Stimulated activated naive CD8-positive, alpha-beta T cell treated with anti-CD3 and anti-CD28 coated beads, Interleukin-15, Interleukin-2, amounts not matched to agents 100 U/mL and 50 U/mL, for 24 hours (primary cell): ENCODE results near the gene PUS7L.
"Not testable (repeated sequence)": the region's sequence is repeated elsewhere in the genome, so short reads cannot be mapped to it uniquely, and the experiment has no call there.

ENCODE experiments used
- ATAC-seq: fragments of 150-1000 bp; cut with Tn5 transposase; one replicate; pipeline ENCODE4 v1.10.0; 2021
- DNase-seq: peaks from one replicate; pipeline ENCODE4 v3.0.0; 2021

Gene PUS7L

DNA sequence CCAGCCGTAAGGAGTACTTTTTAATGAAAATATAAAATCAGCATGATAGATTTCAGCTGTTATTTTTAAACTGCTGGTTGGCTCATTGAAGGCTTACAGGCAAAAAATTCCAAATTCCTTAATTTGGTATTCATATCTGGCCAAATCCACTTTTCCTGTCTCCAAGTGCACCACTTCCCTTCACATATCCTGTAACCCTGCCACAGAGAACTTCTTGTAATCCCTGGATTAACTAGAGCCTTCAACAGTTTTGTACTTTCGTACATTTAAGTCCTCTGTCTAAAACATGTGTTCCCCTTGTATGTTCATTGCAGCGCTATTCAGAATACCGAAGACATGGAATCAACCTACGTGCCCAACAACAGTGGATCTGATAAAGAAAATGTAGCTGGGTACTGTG, 9.6 kb downstream of the PUS7L start:
- no peak for ATAC-seq
- DNase-seq = no peak

DNA sequence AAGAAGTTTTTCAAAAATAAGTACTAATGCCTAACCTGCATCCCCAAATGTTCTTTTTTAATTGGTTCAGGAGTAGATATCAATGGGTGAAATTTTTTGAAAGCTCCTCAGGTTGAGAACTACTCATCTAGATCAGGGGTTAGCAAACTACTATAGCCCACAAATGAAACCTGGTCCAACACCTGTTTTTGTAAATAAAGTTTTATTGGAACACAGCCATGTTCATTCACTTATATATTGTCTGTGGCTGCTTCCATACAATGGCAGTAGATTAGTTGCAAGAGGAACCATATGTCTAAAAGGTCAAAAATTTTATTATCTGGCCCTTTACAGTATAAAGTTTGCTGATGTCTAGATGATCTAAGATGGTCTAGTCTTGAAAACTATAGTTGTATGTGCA, 13.8 kb downstream of the PUS7L start:
- no peak for ATAC-seq
- DNase-seq = no peak

- no peak for DNase-seq
- ATAC-seq = no peak
Measured at GRCh38 chr12:43742106-43742505, 16.5 kb downstream of the PUS7L start.

- no peak for ATAC-seq
- no peak for DNase-seq
Measured at GRCh38 chr12:43740511-43741100, 18.0 kb downstream of the PUS7L start.

GRCh38 chr12:43737646-43738045, 20.9 kb downstream of the PUS7L start:
- ATAC-seq (no peak), DNase-seq (no peak)

- no peak for DNase-seq
- ATAC-seq = no peak
Measured at GRCh38 chr12:43736927-43737440, 21.6 kb downstream of the PUS7L start.

GRCh38 chr12:43733687-43734086, 24.9 kb downstream of the PUS7L start:
- no peak for ATAC-seq
- no peak for DNase-seq

- peak; percentile 86 for ATAC-seq
- no peak for DNase-seq
Measured at GRCh38 chr12:43730283-43730682, 28.3 kb downstream of the PUS7L start.

- no peak for ATAC-seq
- DNase-seq = no peak
Measured at GRCh38 chr12:43728698-43729097, 29.9 kb downstream of the PUS7L start.

GRCh38 chr12:43728117-43728516, 30.5 kb downstream of the PUS7L start:
- ATAC-seq = no peak
- no peak for DNase-seq

DNA sequence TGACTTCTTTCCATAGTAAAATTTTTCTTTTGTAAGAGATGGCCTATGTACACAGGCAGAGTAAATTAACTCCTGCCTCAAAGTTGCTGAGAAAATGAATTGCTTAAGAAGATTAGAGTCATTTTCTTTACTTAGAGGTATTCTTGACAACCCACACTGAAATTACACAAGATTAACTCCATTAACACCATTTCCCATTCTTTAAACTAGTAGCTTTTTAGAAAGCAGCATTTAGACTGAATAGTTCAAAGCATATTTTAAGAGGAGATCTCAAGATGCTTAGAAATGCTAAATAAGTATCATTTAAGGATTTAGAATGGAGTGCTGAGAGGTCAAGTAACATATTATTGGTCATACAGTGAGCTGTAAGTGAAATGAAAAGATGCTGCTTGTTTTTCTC, 35.5 kb downstream of the PUS7L start:
- no peak for ATAC-seq
- no peak for DNase-seq

- ATAC-seq (no peak), DNase-seq (no peak)
Measured at GRCh38 chr12:43722621-43723020, 36.0 kb downstream of the PUS7L start.

DNA sequence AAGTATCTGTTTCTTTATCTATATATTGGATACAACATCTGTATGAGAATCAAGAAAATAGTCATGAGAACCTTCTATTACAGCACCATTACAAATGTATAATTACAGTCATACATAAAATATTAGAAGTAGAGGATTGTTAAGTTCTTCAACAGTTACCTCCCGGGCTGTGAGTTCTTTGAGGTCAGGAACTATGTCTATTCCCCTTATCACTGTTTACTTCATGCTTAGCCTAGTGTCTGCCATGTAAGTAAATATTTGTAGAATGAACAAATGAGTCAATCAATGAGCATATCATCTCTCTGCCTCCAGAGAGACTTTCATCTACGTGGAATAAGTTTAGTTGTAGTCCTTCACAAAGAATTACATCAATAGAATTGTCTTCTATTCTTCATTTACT, 47.2 kb downstream of the PUS7L start:
- ATAC-seq = no peak

GRCh38 chr12:43703772-43704171, 54.8 kb downstream of the PUS7L start:
- not testable (repeated sequence) for DNase-seq, ATAC-seq

More for the DNA sequence above, 47.2 kb downstream of the PUS7L start:
- DNase-seq = no peak

DNA sequence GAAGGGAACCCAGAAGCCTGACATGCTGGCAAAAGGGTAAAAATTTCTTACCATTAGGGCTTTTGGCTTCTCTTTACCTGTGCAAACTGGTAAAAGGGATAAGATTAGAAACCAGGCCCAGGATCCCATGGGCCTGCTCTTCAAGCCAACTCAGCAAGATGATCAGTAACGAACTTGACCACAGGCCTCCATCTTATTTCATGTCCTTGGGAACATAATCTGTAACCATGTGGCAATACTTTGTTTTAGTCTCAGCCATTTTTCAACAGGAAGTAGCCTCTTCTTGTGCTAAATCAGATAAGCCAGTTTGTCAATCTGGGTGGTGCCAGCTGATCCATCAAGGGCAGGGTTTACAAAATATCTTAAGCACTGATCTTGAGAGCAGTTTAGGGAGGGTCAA, 57.4 kb downstream of the PUS7L start:
- DNase-seq, ATAC-seq: not testable (repeated sequence)

DNA sequence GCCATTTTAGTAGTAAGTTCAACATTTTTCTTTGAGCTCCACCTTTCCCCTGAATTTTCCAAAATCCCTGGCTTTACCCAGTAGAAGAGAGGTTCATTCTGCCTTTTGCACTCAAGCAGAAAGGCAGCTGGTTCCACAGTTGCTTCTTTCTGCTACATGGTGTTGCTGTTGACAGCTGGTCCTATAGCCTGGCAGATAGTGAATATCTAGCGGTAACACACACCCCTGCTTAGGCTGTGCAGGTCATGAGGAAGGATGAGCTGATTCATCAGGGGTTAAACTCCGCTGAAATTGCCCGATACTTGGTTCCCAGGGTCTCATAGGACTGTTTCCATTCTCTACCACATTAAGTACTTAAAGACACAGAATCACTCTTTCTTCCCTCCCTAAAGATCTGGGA, 62.4 kb downstream of the PUS7L start:
- ATAC-seq (no peak), DNase-seq (no peak)

DNA sequence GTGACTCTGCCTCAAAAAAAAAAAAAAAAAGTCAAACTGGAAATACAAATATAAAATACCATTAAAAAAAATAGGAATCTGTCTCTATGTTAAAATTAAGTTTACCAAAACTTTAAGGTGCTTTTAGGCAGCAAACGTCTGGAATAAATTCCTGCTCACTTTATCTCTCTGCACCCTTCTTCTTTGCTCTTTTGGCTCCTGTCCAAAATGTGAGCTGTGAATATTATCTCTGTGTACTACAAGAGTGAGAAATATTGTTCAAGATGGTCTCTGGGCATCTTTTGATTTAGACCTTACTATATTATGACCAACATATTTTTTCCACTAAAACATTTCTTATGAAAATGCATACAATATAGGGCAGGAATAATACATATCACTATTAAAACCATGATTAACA, 63.7 kb downstream of the PUS7L start:
- DNase-seq = no peak
- ATAC-seq = no peak

DNA sequence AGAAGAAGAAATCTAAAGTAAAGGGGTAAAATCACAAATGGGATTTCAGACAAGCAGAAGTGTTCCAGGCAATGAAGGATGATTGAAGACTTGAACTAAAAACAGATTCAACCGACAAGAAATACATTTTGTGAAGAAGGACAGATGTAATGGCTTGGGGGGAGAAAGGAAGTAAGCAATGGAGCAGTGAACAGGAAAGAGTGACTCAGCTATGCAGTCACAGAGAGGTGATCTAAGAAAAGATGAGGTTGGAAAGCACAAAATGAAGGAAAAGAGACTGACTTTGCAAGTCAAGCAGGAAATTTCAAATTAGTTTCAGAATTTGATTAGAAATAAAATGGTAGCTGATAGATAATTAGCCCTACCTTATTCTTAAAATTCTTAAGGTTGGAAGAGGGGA, 66.5 kb downstream of the PUS7L start:
- DNase-seq (no peak), ATAC-seq (no peak)

DNA sequence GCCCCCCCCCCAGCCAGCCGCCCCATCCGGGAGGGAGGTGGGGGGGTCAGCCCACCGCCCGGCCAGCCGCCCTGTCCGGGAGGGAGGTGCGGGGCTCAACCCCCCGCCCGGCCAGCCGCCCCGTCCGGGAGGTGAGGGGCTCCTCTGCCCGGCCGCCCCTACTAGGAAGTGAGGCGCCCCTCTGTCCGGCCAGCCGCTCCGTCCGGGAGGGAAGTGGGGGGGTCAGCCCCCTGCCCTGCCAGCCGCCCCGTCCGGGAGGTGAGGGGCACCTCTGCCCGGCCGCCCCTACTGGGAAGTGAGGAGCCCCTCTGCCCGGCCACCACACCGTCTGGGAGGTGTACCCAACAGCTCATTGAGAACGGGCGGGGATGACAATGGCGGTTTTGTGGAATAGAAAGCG, 73.1 kb downstream of the PUS7L start:
- ATAC-seq, DNase-seq: not testable (repeated sequence)

GRCh38 chr12:43676183-43676813, 82.3 kb downstream of the PUS7L start:
- DNase-seq = peak; percentile 21
- no peak for ATAC-seq

DNA sequence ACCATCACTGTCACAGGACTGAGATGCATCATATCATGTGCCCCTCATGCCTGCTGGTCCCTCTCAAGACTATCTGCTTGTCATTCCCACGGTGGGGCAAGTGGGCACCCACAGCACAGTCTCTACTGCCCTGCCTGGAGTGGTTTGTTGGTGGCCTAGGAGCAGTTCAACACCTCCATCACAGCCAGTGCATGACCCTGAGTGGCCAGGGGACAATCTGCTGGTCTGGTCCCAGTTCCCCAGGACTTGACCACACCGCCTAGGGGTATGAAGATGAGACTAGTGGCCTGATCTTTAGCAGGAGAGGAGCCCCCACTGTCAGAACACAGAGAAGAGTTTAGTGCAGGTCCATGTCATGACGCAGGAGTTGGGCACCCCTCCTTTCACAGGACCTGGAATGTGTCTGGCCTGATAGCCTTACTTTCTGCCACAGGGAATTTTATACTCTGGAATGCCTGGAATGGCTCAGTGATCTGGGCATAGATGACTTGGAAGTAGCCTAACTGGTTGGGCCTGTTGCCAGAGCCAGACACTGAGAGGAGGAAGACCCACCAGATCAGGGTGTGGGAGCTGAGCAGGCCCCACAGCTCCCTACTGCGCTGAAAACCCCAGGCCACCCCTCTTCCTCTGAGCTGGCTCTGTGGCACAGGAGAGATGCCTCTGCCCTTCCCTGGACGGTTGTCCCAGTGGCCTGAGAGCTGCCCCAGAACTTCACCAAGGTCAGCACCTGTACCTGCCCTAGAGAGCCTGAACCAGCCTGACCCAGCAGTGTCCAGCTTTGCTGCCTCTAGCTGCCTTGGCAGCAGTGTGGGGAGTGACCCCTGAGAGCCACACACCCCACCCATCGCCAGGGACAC, 83.3 kb downstream of the PUS7L start:
- ATAC-seq (no peak), DNase-seq (no peak)

DNA sequence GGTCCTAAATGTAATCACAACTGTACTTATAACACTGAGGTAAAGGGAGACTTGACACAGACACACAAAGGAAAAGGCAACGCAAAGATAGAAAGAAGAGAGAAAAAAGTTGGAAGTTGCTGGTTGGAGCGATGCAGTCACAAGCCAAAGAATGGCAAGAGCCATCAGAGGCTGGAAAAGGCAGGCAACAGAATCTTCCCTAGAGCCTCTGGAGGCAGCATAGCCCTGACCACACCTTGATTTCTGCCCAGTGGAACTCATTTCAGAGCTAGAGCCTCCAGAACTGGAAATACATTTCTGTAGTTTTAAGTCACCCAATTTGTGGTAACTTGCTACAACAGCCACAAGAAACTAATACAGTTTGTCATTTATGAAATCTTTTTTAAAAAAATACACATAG, 89.2 kb downstream of the PUS7L start:
- DNase-seq = no peak
- ATAC-seq = no peak
